ENCODE measurements around the gene SFXN3. TPM values are rescaled to one million over a fixed set of nuclear protein-coding genes. Genes with fewer than 3 reads are reported as not detected.
"Not testable (repeated sequence)": the region's sequence is repeated elsewhere in the genome, so short reads cannot be mapped to it uniquely, and the experiment has no call there.

SFXN3 gene
- total and polyA plus RNA-seq, 9 donors: 20.2 to 51.5 (median 28.6) TPM

GRCh38 chr10:101031796-101032636, 982 bp downstream of the SFXN3 start:
- TF ChIP-seq EP300 (IDR thresholded peaks at IDR 0.05) (no peak), POLR2A (IDR thresholded peaks at IDR 0.05) (peak; percentile 46), CTCF (IDR thresholded peaks at IDR 0.05) (peak in 2 of 3 donors; percentile 11 to 18)
- Histone ChIP-seq H3K27ac (peak overlapping the region; percentile 91 to 95), H3K36me3 (no peaks in the 10 kb centered on the region), H3K27me3 (no peaks in the 10 kb centered on the region), H3K9me3 (no peaks in the 10 kb centered on the region), H3K4me1 (ENCODE audit: insufficient read depth) (no peaks in the 10 kb centered on the region), H3K4me3 (peak overlapping the region; percentile 62)
- 0 to 1% (median 0%) methylated on average over 38 to 47 of the region's 47 CpGs for WGBS, 3 donors
- intact Hi-C loops (cut with DNase I): loop anchor here in 1 of 4 donors (5.0 kb wide), 1 partner anchor 35 kb away; no protein-coding TSS in a partner anchor
- DNase-seq: peak; percentile 74 to 83 (median 76)

- DNase-seq: peak; percentile 58 to 67 (median 67)
- 9 to 17% (median 9%) methylated on average over 6 of the region's 6 CpGs for WGBS, 3 donors
- no peak for TF ChIP-seq POLR2A (IDR thresholded peaks at IDR 0.05)
- no peak for TF ChIP-seq EP300 (IDR thresholded peaks at IDR 0.05)
- TF ChIP-seq CTCF (IDR thresholded peaks at IDR 0.05): no peak
- peak overlapping the region; percentile 62 for H3K4me3 ChIP-seq
- no peaks in the 10 kb centered on the region for H3K36me3 ChIP-seq
- H3K9me3 ChIP-seq: no peaks in the 10 kb centered on the region
- H3K27ac ChIP-seq: peak overlapping the region; percentile 91 to 95
- intact Hi-C loops (cut with DNase I): loop anchor here in 1 of 4 donors (5.0 kb wide), 1 partner anchor 35 kb away; no protein-coding TSS in a partner anchor
- H3K27me3 ChIP-seq: no peaks in the 10 kb centered on the region
- no peaks in the 10 kb centered on the region for H3K4me1 ChIP-seq (ENCODE audit: insufficient read depth)
These were observed 1.7 kb downstream of the SFXN3 start for GRCh38 chr10:101032637-101033224.

- H3K4me1 ChIP-seq (ENCODE audit: insufficient read depth): no peaks in the 10 kb centered on the region
- 54 to 68% (median 65%) methylated on average over 3 of the region's 3 CpGs for WGBS, 3 donors
- no peaks in the 10 kb centered on the region for H3K36me3 ChIP-seq
- intact Hi-C loops (cut with DNase I): loop anchor here in 1 of 4 donors (5.0 kb wide), 1 partner anchor 34 kb away; no protein-coding TSS in a partner anchor
- H3K4me3 ChIP-seq: no peak overlapping the region
- TF ChIP-seq EP300 (IDR thresholded peaks at IDR 0.05) (no peak), CTCF (IDR thresholded peaks at IDR 0.05) (no peak), POLR2A (IDR thresholded peaks at IDR 0.05) (no peak)
- H3K9me3 ChIP-seq: no peaks in the 10 kb centered on the region
- H3K27ac ChIP-seq: peak overlapping the region in 1 of 2 donors; percentile 91
- no peak for DNase-seq
- H3K27me3 ChIP-seq: no peaks in the 10 kb centered on the region
These were observed 2.2 kb downstream of the SFXN3 start for GRCh38 chr10:101033276-101033675.

- H3K27me3 ChIP-seq; H3K9me3 ChIP-seq; DNase-seq; H3K36me3 ChIP-seq; H3K27ac ChIP-seq; H3K4me3 ChIP-seq; H3K4me1 ChIP-seq (ENCODE audit: insufficient read depth): not testable (repeated sequence)
- WGBS, 3 donors: 93 to 97% (median 94%) methylated on average over 4 of the region's 4 CpGs
- intact Hi-C loops (cut with DNase I): loop anchor here in 1 of 4 donors (5.0 kb wide), 1 partner anchor 33 kb away; no protein-coding TSS in a partner anchor
These were observed 3.4 kb downstream of the SFXN3 start for GRCh38 chr10:101034404-101034803.
